Caco-2 (cell line): ENCODE measurements around the gene CHSY1. TPM values are rescaled to one million over a fixed set of nuclear protein-coding genes. Genes with fewer than 3 reads are reported as not detected.

ENCODE experiments used
- BruUV-seq: library from RNA; stranded (reverse); fragments of 400-500 nt; replicated peaks from 2 replicates; lab custom pipeline; 2021; lab: Mats Ljungman, UMichigan
- CTCF ChIA-PET: fragments of 300-600 bp; sonication (Branson Sonifier 250); formaldehyde crosslinking; loops from one replicate; lab custom pipeline; 2022; ENCODE audit warnings: antibody characterized with exemption; lab: Charles Lee
- POLR2A ChIA-PET: fragments of 300-600 bp; sonication (Branson Sonifier 250); formaldehyde crosslinking; loops from one replicate; lab custom pipeline; 2022; ENCODE audit warnings: antibody characterized with exemption; lab: Charles Lee
- DNase-seq, 2 experiments: peaks; one replicate each; pipeline versions ENCODE4 v3.0.0 to v3.0.0-alpha.2; 2020 to 2022
- H3K27me3 ChIP-seq: replicated peaks from 2 replicates; pipeline ENCODE4 v1.6.0; 2011; ENCODE audit warnings: low read length; ENCODE audit not compliant: control insufficient read depth, insufficient read depth
- H3K36me3 ChIP-seq: 2 replicates; pipeline ENCODE4 v1.5.1; 2011; ENCODE audit warnings: low read length; ENCODE audit not compliant: control insufficient read depth, insufficient read depth
- H3K4me1 ChIP-seq: fragments of 250-450 bp; sonication (Bioruptor Pico); 2 replicates; pipeline ENCODE4 v1.5.1; 2020; ENCODE audit warnings: mild to moderate bottlenecking
- H3K4me3 ChIP-seq: 2 replicates; pipeline ENCODE4 v1.5.1; 2011; ENCODE audit warnings: low read depth, mild to moderate bottlenecking, control low read depth, low read length
- H3K9me3 ChIP-seq: fragments of 250-450 bp; sonication (Bioruptor Pico); 2 replicates; pipeline ENCODE4 v1.5.1; 2020; ENCODE audit warnings: mild to moderate bottlenecking, moderate library complexity
- H3K27ac Mint-ChIP-seq: one replicate; pipeline ENCODE4 v1.8.0; 2022; ENCODE audit warnings: mixed read lengths; ENCODE audit not compliant: unreplicated experiment
- H3K27me3 Mint-ChIP-seq: one replicate; pipeline ENCODE4 v1.8.0; 2022; ENCODE audit warnings: mixed read lengths; ENCODE audit not compliant: insufficient read depth, unreplicated experiment
- H3K36me3 Mint-ChIP-seq: one replicate; pipeline ENCODE4 v1.8.0; 2022; ENCODE audit warnings: mild to moderate bottlenecking, mixed read lengths; ENCODE audit not compliant: insufficient read depth, unreplicated experiment
- H3K4me1 Mint-ChIP-seq: one replicate; pipeline ENCODE4 v1.8.0; 2022; ENCODE audit warnings: low read depth, mixed read lengths; ENCODE audit not compliant: unreplicated experiment
- H3K4me3 Mint-ChIP-seq: one replicate; pipeline ENCODE4 v1.8.0; 2022; ENCODE audit warnings: mild to moderate bottlenecking, moderate library complexity, mixed read lengths; ENCODE audit not compliant: unreplicated experiment
- H3K9me3 Mint-ChIP-seq: one replicate; pipeline ENCODE4 v1.8.0; 2022; ENCODE audit warnings: mixed read lengths; ENCODE audit not compliant: unreplicated experiment
- CTCF ChIP-seq, 2 experiments: fragments of 200-600 bp in 1 of 2; IDR thresholded peaks; 1 replicate in 1 of 2; 2 replicates in 1 of 2; pipeline versions ENCODE4 v1.5.1 to v1.8.0; 2011 to 2022; ENCODE audit warnings: antibody characterized with exemption in 1 of 2, control low read depth in 1 of 2, inconsistent platforms in 1 of 2, low read depth in 1 of 2, low read length in 1 of 2, mild to moderate bottlenecking in 1 of 2, moderate library complexity in 1 of 2; ENCODE audit not compliant: insufficient read depth in 1 of 2, severe bottlenecking in 1 of 2, unreplicated experiment in 1 of 2
- intact Hi-C: fragments of 100-400 bp; cut with micrococcal nuclease; formaldehyde crosslinking; loops from one replicate; pipeline ENCODE4 v1.10.0; 2022; ENCODE audit not compliant: unreplicated experiment
- total RNA-seq: library from RNA; stranded (reverse); gene quantifications from 2 replicates; pipeline ENCODE4 v1.2.3, GENCODE V29; 2022

Gene CHSY1
- total RNA-seq, 1 experiment from 2014 or later = 18.7 TPM

- Histone ChIP-seq H3K27me3 (no peaks in the 10 kb centered on the region), H3K9me3 (no peaks in the 10 kb centered on the region), H3K36me3 (no peaks in the 10 kb centered on the region), H3K4me3 (no peak overlapping the region), H3K4me1 (no peaks in the 10 kb centered on the region)
- Mint-ChIP-seq H3K4me1 (no peaks in the 10 kb centered on the region), H3K9me3 (no peaks in the 10 kb centered on the region), H3K27ac (no peak overlapping the region), H3K4me3 (no peak overlapping the region), H3K27me3 (no peaks in the 10 kb centered on the region), H3K36me3 (no peaks in the 10 kb centered on the region)
- ChIA-PET POLR2A (interaction anchor here (0.6 kb wide), 1 partner anchor 9 kb away, joined by 3 read pairs; no protein-coding TSS in a partner anchor), CTCF (interaction anchor here (0.5 kb wide), 1 partner anchor 19 kb away, joined by 3 read pairs; no protein-coding TSS in a partner anchor)
- intact Hi-C loops = no loop called here
- no TSS peak for BruUV-seq
- no peak for TF ChIP-seq CTCF (IDR thresholded peaks at IDR 0.05; ENCODE audit: insufficient read depth in 1 of 2, low read depth in 1 of 2, low read length in 1 of 2, severe bottlenecking in 1 of 2, unreplicated experiment in 1 of 2)
- no peak for DNase-seq
These were observed 111.7 kb downstream of the CHSY1 start for GRCh38 chr15:101139986-101140696.

GRCh38 chr15:101138913-101139880, 112.7 kb downstream of the CHSY1 start:
- Histone ChIP-seq H3K27me3 (no peaks in the 10 kb centered on the region), H3K9me3 (no peaks in the 10 kb centered on the region), H3K36me3 (no peaks in the 10 kb centered on the region), H3K4me3 (no peak overlapping the region), H3K4me1 (no peaks in the 10 kb centered on the region)
- Mint-ChIP-seq H3K4me3 (no peak overlapping the region), H3K9me3 (no peaks in the 10 kb centered on the region), H3K27ac (no peak overlapping the region), H3K36me3 (no peaks in the 10 kb centered on the region), H3K4me1 (no peaks in the 10 kb centered on the region), H3K27me3 (no peaks in the 10 kb centered on the region)
- no peak for DNase-seq
- CTCF ChIA-PET = interaction anchor here (0.5 kb wide), 1 partner anchor 18 kb away, joined by 3 read pairs; no protein-coding TSS in a partner anchor
- POLR2A ChIA-PET = interaction anchor here (0.5 kb wide), 1 partner anchor 113 kb away, joined by 3 read pairs; the partner anchor contains the start of gene CHSY1
- TF ChIP-seq CTCF (IDR thresholded peaks at IDR 0.05; ENCODE audit: insufficient read depth in 1 of 2, low read depth in 1 of 2, low read length in 1 of 2, severe bottlenecking in 1 of 2, unreplicated experiment in 1 of 2) = no peak
- intact Hi-C loops = no loop called here
- no TSS peak for BruUV-seq

GRCh38 chr15:101138086-101138660, 113.7 kb downstream of the CHSY1 start:
- ChIA-PET CTCF (no interaction called here), POLR2A (no interaction called here)
- H3K9me3 ChIP-seq = no peaks in the 10 kb centered on the region
- H3K36me3 Mint-ChIP-seq = no peaks in the 10 kb centered on the region
- no peaks in the 10 kb centered on the region for H3K4me1 Mint-ChIP-seq
- no peak overlapping the region for H3K27ac Mint-ChIP-seq
- no peak for DNase-seq
- no peaks in the 10 kb centered on the region for H3K36me3 ChIP-seq
- no peak overlapping the region for H3K4me3 ChIP-seq
- no TSS peak for BruUV-seq
- intact Hi-C loops = no loop called here
- no peaks in the 10 kb centered on the region for H3K27me3 Mint-ChIP-seq
- no peaks in the 10 kb centered on the region for H3K27me3 ChIP-seq
- no peak for TF ChIP-seq CTCF (IDR thresholded peaks at IDR 0.05; ENCODE audit: insufficient read depth in 1 of 2, low read depth in 1 of 2, low read length in 1 of 2, severe bottlenecking in 1 of 2, unreplicated experiment in 1 of 2)
- no peaks in the 10 kb centered on the region for H3K4me1 ChIP-seq
- H3K9me3 Mint-ChIP-seq = no peaks in the 10 kb centered on the region
- no peak overlapping the region for H3K4me3 Mint-ChIP-seq
